WTC11 (cell line): ENCODE measurements around the gene DHX29.

Experiments used
- ATF2 ChIP-seq: sonication (generic); formaldehyde crosslinking; IDR thresholded peaks from 2 replicates; pipeline ENCODE4 v1.8.1; 2022; ENCODE audit warnings: low read depth, missing genetic modification reagents, borderline replicate concordance
- CTCF ChIP-seq: fragments of 200-600 bp; IDR thresholded peaks from 2 replicates; pipeline ENCODE4 v1.8.0; 2022; ENCODE audit warnings: antibody characterized with exemption
- E2F5 ChIP-seq: sonication (generic); formaldehyde crosslinking; IDR thresholded peaks from 2 replicates; pipeline ENCODE4 v1.8.1; 2022; ENCODE audit warnings: mild to moderate bottlenecking, moderate library complexity, missing genetic modification reagents
- FOXK1 ChIP-seq: sonication (generic); formaldehyde crosslinking; IDR thresholded peaks from 2 replicates; pipeline ENCODE4 v1.8.0; 2022; ENCODE audit warnings: mild to moderate bottlenecking, moderate library complexity, missing genetic modification reagents
- FOXP4 ChIP-seq: sonication (generic); formaldehyde crosslinking; IDR thresholded peaks from 2 replicates; pipeline ENCODE4 v1.8.0; 2022; ENCODE audit warnings: mild to moderate bottlenecking, missing genetic modification reagents
- KAT7 ChIP-seq: sonication (generic); formaldehyde crosslinking; IDR thresholded peaks from 2 replicates; pipeline ENCODE4 v1.8.1; 2023; ENCODE audit warnings: missing genetic modification reagents, mild to moderate bottlenecking, borderline replicate concordance
- MLX ChIP-seq: sonication (generic); formaldehyde crosslinking; IDR thresholded peaks from 2 replicates; pipeline ENCODE4 v1.8.1; 2023; ENCODE audit warnings: mild to moderate bottlenecking, missing genetic modification reagents, moderate library complexity
- MYBL2 ChIP-seq: sonication (generic); formaldehyde crosslinking; IDR thresholded peaks from 2 replicates; pipeline ENCODE4 v1.8.1; 2023; ENCODE audit warnings: mild to moderate bottlenecking, moderate library complexity, missing genetic modification reagents
- NR1H2 ChIP-seq: sonication (generic); formaldehyde crosslinking; IDR thresholded peaks from 2 replicates; pipeline ENCODE4 v1.9.0; 2021; ENCODE audit warnings: mild to moderate bottlenecking, moderate library complexity, missing genetic modification reagents
- RORB ChIP-seq: fragments of 250-450 bp; sonication (Bioruptor Pico); IDR thresholded peaks from 2 replicates; pipeline ENCODE4 v1.9.0; 2021; ENCODE audit warnings: mild to moderate bottlenecking
- ZNF232 ChIP-seq: sonication (generic); formaldehyde crosslinking; IDR thresholded peaks from 2 replicates; pipeline ENCODE4 v1.8.0; 2022; ENCODE audit warnings: mild to moderate bottlenecking, missing genetic modification reagents
- ZNF532 ChIP-seq: fragments of 250-450 bp; sonication (Bioruptor Pico); IDR thresholded peaks from 2 replicates; pipeline ENCODE4 v1.9.0; 2021; ENCODE audit warnings: mild to moderate bottlenecking, borderline replicate concordance

- TF ChIP-seq NR1H2 (CRISPR knock-in tag), result no peak
- no peak for TF ChIP-seq RORB (CRISPR knock-in tag)
- TF ChIP-seq FOXK1 (CRISPR knock-in tag), result no peak
- TF ChIP-seq MYBL2, result no peak
- no peak for TF ChIP-seq KAT7 (CRISPR knock-in tag)
- no peak for TF ChIP-seq FOXP4
- TF ChIP-seq MLX (CRISPR knock-in tag), result no peak
- TF ChIP-seq CTCF, result no peak
- TF ChIP-seq E2F5 (CRISPR knock-in tag), result no peak
- TF ChIP-seq ZNF232 (CRISPR knock-in tag), result no peak
- no peak for TF ChIP-seq ZNF532 (CRISPR knock-in tag)
- no peak for TF ChIP-seq ATF2 (CRISPR knock-in tag)
These were observed 4.2 kb downstream of the DHX29 start for GRCh38 chr5:55303238-55303690.
